GM21390 (cell line): Measurements from ENCODE around the gene RAB11A.

Experiments
- ATAC-seq: cut with Tn5 transposase; IDR thresholded peaks from one replicate; pipeline ENCODE4 v1.9.1; 2021; ENCODE audit not compliant: unreplicated experiment

The RAB11A gene

GRCh38 chr15:65914981-65915925, 46.0 kb downstream of the RAB11A start:
- ATAC-seq: no peak

- no peak for ATAC-seq
These were observed 46.9 kb downstream of the RAB11A start for GRCh38 chr15:65916041-65916663.

DNA sequence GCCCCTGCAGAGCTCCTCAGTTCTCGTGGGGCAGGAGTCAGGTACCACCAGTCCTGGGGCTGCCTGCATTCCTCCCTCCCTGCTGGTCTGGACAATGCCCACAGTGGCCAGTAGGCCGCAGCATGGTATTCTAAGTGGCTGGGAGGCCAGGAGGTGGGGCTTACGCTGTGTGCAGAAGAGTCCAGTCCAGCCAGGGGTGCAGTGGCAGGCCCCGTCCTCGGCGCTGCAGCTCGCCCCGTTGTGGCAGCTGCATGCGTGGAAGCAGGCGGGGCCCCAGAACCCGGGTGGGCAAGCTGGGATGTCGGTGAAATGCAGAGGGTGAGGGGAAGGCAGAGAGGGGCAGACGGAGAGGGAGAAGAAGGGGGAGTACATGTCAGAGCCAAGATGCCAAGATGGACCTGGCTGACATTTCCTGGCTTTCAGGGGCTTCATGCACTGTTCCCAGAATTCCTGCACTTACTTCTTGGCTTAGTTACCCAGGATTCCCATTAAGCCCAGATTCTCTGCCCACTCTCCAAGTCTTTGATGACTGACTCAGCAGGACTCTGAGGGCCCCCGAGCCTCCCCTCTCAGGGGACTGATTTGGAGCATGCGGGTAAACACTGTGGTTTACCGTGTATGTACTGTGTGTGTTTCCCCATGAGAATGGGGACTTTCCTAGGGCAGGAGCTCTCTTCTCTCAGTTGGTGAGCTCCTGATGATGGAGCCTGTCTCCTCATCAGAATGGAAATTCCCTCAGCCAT, 47.5 kb downstream of the RAB11A start:
- ATAC-seq: peak; percentile 53

DNA sequence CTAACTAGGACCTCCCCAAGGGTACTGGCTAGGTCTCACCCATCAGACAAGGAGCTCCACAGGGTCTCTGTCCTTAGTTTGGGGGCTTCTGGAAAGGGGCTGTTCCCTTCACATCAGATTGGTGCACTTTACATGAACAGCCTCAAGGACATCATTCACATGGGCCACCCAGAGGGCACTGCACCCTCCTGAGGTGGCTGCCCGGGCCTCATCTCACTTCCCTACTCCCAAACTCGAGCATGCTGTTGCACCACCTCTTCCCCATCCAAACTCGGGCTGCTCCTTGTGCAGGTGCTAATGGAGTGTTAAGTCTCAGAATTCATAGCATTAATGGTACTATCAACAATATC, 48.1 kb downstream of the RAB11A start:
- no peak for ATAC-seq

GRCh38 chr15:65917936-65918335, 48.6 kb downstream of the RAB11A start:
- no peak for ATAC-seq

GRCh38 chr15:65918357-65918920, 49.1 kb downstream of the RAB11A start:
- no peak for ATAC-seq

DNA sequence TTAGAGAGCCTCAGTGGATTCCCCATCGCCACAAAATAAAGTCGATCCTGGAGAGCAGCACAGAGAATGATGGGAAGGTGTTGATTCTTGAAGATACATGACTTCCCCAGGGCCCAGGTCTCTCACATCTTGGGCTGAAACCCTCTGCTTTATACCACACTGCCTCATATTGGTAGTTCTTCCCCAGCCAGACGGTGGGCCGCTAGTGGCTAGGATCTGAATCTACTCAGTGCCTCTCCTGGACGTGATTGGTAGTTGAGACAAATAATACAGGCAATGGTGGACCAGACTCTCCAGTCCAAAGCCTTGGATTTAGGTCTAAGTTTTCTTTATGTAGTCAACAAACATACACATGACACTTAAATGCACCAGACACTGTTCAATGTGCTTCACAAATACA, 49.7 kb downstream of the RAB11A start:
- no peak for ATAC-seq

GRCh38 chr15:65919353-65919752, 50.1 kb downstream of the RAB11A start:
- ATAC-seq: no peak

- ATAC-seq: no peak
These were observed 50.8 kb downstream of the RAB11A start for GRCh38 chr15:65920121-65920520.

GRCh38 chr15:65920825-65921309, 51.6 kb downstream of the RAB11A start:
- ATAC-seq: no peak

GRCh38 chr15:65921780-65922179, 52.5 kb downstream of the RAB11A start:
- no peak for ATAC-seq

DNA sequence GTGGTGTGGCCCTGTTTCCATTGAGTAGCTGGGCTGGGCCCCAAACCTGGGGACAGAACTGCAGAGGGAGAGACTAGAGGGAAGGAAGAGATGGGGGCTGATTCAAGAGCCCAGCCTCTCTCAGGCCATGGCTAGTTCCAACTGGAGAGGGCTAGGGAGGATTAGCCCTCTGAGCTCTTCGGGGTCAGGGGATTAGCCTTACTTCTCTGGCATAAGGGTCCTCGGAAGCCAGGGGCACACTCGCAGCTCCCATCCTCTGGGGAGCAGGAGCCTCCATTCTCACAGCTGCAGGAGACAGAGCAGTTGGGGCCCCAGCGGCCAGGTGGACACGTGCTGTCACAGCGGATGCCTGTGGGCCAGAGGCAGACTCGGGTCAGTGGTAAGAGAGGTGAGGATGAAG, 53.3 kb downstream of the RAB11A start:
- ATAC-seq: no peak

DNA sequence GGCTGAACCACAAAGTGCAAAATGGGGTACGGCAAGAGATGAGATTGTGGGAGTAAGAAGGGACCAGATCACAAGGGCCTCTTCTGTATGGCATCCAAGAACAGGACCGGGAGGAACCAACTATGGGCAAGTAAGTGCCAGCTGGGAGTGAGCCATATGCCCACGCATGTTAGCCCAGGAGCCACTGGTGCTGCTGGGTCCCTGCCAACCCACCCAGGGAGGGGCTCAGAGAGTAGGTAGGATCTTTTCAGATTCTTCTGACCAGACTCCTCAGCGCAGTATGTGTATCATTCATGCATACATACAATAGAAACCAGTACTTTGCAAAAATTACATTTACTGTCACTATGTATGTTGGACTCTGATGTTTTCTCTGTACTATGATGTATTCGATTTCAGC, 54.0 kb downstream of the RAB11A start:
- ATAC-seq: no peak

DNA sequence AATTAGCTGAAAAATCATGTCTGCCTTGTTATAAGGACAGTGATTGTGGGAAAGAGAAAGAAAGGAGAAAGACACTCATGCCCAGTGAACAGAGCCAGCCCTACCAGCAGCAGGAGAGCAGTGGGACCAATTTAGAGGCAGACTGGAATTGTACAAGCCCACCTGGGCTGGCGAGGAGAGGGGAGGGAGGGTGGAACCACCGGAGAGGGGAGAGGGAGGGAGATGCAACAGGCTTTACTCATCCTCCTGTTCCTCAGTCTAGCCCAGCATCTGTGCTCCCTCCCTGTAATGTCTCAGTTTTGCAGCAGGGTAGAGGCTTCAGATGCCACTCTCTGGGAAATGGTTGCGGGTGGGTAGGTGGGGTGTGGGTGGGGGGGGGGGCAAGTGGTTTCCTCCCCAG, 54.7 kb downstream of the RAB11A start:
- ATAC-seq: no peak

DNA sequence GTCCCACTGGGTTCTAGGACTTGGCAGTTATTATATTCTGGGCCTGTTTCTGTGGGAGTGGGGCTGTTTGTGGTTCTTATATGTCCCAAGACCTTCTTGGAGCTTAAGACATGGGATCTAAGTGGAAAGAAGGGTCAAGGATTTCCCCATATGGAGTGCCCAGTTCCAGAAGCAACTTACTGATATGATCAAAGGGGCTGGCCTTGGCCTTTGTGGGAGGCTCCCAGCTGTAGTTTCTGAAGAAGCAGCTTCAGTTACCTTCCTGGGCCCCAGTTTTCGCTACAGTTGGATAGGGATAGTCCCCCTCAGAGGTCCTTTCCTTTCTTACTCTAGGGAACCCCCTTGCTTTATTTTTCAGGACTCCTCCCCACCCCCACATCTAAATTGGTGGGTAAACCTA, 56.0 kb downstream of the RAB11A start:
- no peak for ATAC-seq

GRCh38 chr15:65926459-65926858, 57.2 kb downstream of the RAB11A start:
- no peak for ATAC-seq

DNA sequence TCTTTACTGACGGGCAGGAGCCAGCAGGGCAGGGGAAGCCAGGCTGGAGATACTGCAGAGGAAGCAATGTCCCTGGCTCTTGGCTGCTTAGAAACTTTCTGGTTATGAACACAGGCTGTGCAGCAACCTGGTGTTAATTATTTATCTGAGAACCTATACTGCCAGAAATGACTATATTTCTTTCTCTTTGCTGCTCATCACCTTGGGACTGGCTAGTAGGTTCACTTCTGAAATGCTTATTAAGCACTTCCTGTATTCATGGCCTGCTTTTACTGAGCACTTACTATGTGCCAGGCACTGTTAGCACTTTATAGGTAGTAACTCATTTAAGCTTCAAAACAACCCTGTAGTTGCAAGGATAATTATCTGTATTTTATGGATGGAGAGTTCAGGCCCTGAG, 57.6 kb downstream of the RAB11A start:
- peak; percentile 65 for ATAC-seq

- no peak for ATAC-seq
These were observed 58.3 kb downstream of the RAB11A start for GRCh38 chr15:65927545-65927944.

GRCh38 chr15:65929573-65929972, 60.3 kb downstream of the RAB11A start:
- no peak for ATAC-seq

GRCh38 chr15:65930134-65930533, 60.8 kb downstream of the RAB11A start:
- no peak for ATAC-seq

- no peak for ATAC-seq
These were observed 61.9 kb downstream of the RAB11A start for GRCh38 chr15:65931221-65931620.
